IMR-90 (cell line): ENCODE measurements around the gene TSGA10IP. TPM values are rescaled to one million over a fixed set of nuclear protein-coding genes. Genes with fewer than 3 reads are reported as not detected.

Experiments used
- ATAC-seq: fragments of 200-7000 bp; cut with Tn5 transposase; 2 replicates; pipeline ENCODE4 v1.9.1; 2020; ENCODE audit warnings: low read depth, mild to moderate bottlenecking, moderate library complexity
- BruUV-seq: library from RNA; stranded (reverse); fragments of 400-500 nt; replicated peaks from 2 replicates; lab custom pipeline; 2021; lab: Mats Ljungman, UMichigan
- CTCF ChIA-PET: fragments of 300-600 bp; formaldehyde crosslinking; extraction: SDS; loops from one replicate; lab custom pipeline; 2021; ENCODE audit warnings: antibody characterized with exemption; lab: Yijun Ruan, JAX
- POLR2A ChIA-PET: fragments of 300-600 bp; sonication (Branson Sonifier 250); formaldehyde crosslinking; loops from one replicate; lab custom pipeline; 2022; ENCODE audit warnings: antibody characterized with exemption; ENCODE audit not compliant: unreplicated experiment; lab: Charles Lee
- DNase-seq: peaks from one replicate; pipeline ENCODE4 v3.0.0; 2013
- H2AFZ ChIP-seq: replicated peaks from 2 replicates; pipeline ENCODE3; 2013; ENCODE audit warnings: low read length, mild to moderate bottlenecking; ENCODE audit not compliant: poor library complexity
- H2AK5ac ChIP-seq: 2 replicates; pipeline ENCODE4 v1.6.1; 2013; ENCODE audit warnings: low read depth, low read length, inconsistent platforms
- H2AK9ac ChIP-seq: replicated peaks from 2 replicates; pipeline ENCODE3; 2013; ENCODE audit warnings: mild to moderate bottlenecking, low read depth, low read length, moderate library complexity; ENCODE audit not compliant: poor library complexity
- H2BK120ac ChIP-seq: 2 replicates; pipeline ENCODE4 v1.6.1; 2013; ENCODE audit warnings: low read depth, low read length, inconsistent platforms
- H2BK15ac ChIP-seq: 3 replicates; pipeline ENCODE4 v1.6.1; 2013; ENCODE audit warnings: low read depth, low read length, inconsistent platforms
- H2BK20ac ChIP-seq: 2 replicates; pipeline ENCODE4 v1.6.1; 2013; ENCODE audit warnings: low read depth, mild to moderate bottlenecking, inconsistent platforms, low read length, moderate library complexity
- H2BK5ac ChIP-seq: 2 replicates; pipeline ENCODE4 v1.6.1; 2013; ENCODE audit warnings: mild to moderate bottlenecking, low read depth, low read length, inconsistent platforms; ENCODE audit not compliant: poor library complexity, severe bottlenecking
- H3K14ac ChIP-seq: replicated peaks from 2 replicates; pipeline ENCODE4 v1.6.1; 2013; ENCODE audit warnings: low read depth, low read length, inconsistent platforms
- H3K18ac ChIP-seq: 2 replicates; pipeline ENCODE4 v1.6.1; 2013; ENCODE audit warnings: low read depth, low read length, control low read depth
- H3K23ac ChIP-seq: 2 replicates; pipeline ENCODE4 v1.6.1; 2013; ENCODE audit warnings: low read depth, low read length, inconsistent platforms
- H3K27ac ChIP-seq: 2 replicates; pipeline ENCODE4 v1.5.1; 2013; ENCODE audit warnings: mild to moderate bottlenecking, control low read depth, low read length; ENCODE audit not compliant: insufficient read depth
- H3K27me3 ChIP-seq: 2 replicates; pipeline ENCODE4 v1.6.1; 2013; ENCODE audit warnings: low read length; ENCODE audit not compliant: control insufficient read depth, insufficient read depth
- H3K36me3 ChIP-seq: 2 replicates; pipeline ENCODE4 v1.6.1; 2013; ENCODE audit warnings: low read length, mixed read lengths; ENCODE audit not compliant: control insufficient read depth, insufficient read depth
- H3K4ac ChIP-seq: 2 replicates; pipeline ENCODE4 v1.6.1; 2013; ENCODE audit warnings: low read depth, low read length, inconsistent platforms
- H3K4me1 ChIP-seq: 2 replicates; pipeline ENCODE4 v1.6.1; 2013; ENCODE audit warnings: low read length, mixed read lengths; ENCODE audit not compliant: control insufficient read depth, insufficient read depth
- H3K4me2 ChIP-seq: 2 replicates; pipeline ENCODE4 v1.6.1; 2013; ENCODE audit warnings: low read depth, mild to moderate bottlenecking, control low read depth, low read length, moderate library complexity
- H3K4me3 ChIP-seq: 2 replicates; pipeline ENCODE4 v1.5.1; 2013; ENCODE audit warnings: low read depth, mild to moderate bottlenecking, control low read depth, low read length, moderate library complexity; ENCODE audit not compliant: insufficient read depth
- H3K56ac ChIP-seq: 2 replicates; pipeline ENCODE4 v1.6.1; 2013; ENCODE audit warnings: low read length, inconsistent platforms; ENCODE audit not compliant: insufficient read depth; ENCODE audit errors: extremely low read depth
- H3K79me1 ChIP-seq, 2 experiments: 2 replicates each; pipeline ENCODE4 v1.6.1; 2013; ENCODE audit warnings: low read length in 2 of 2, inconsistent platforms in 1 of 2, low read depth in 1 of 2
- H3K9ac ChIP-seq: 2 replicates; pipeline ENCODE4 v1.6.1; 2013; ENCODE audit warnings: low read depth, low read length, control low read depth
- H3K9me1 ChIP-seq: 2 replicates; pipeline ENCODE4 v1.6.1; 2013; ENCODE audit warnings: low read length, inconsistent platforms; ENCODE audit not compliant: insufficient read depth
- H3K9me3 ChIP-seq: 2 replicates; pipeline ENCODE4 v1.6.1; 2013; ENCODE audit warnings: low read length; ENCODE audit not compliant: control insufficient read depth, insufficient read depth
- H4K20me1 ChIP-seq: 2 replicates; pipeline ENCODE4 v1.6.1; 2013; ENCODE audit warnings: low read length, inconsistent platforms; ENCODE audit not compliant: insufficient read depth
- H4K5ac ChIP-seq: 2 replicates; pipeline ENCODE4 v1.6.1; 2013; ENCODE audit warnings: mild to moderate bottlenecking, low read depth, low read length, control low read depth
- H4K8ac ChIP-seq, 2 experiments: 2 replicates each; pipeline ENCODE4 v1.6.1; 2013; ENCODE audit warnings: low read depth in 2 of 2, low read length in 2 of 2, control low read depth in 1 of 2, inconsistent platforms in 1 of 2
- H4K91ac ChIP-seq: 2 replicates; pipeline ENCODE4 v1.6.1; 2013; ENCODE audit warnings: low read depth, low read length, inconsistent platforms; ENCODE audit not compliant: insufficient read depth
- CEBPB ChIP-seq: IDR thresholded peaks from 2 replicates; pipeline ENCODE4 v1.6.1; 2012; ENCODE audit warnings: low read depth, low read length, improper control_type of control experiment
- CHD1 ChIP-seq: IDR thresholded peaks from 2 replicates; pipeline ENCODE4 v1.6.1; 2012; ENCODE audit warnings: low read depth, low read length, improper control_type of control experiment
- ELK1 ChIP-seq: fragments of 150-350 bp; IDR thresholded peaks from 2 replicates; pipeline ENCODE4 v1.6.1; 2016; ENCODE audit warnings: low read depth, mild to moderate bottlenecking, low read length, moderate library complexity, borderline replicate concordance
- FOS ChIP-seq: fragments of 150-350 bp; IDR thresholded peaks from 2 replicates; pipeline ENCODE4 v1.6.1; 2016; ENCODE audit warnings: low read depth, low read length
- MAFK ChIP-seq: IDR thresholded peaks from 2 replicates; pipeline ENCODE4 v1.6.1; 2012; ENCODE audit warnings: low read depth, low read length, improper control_type of control experiment
- MAZ ChIP-seq: IDR thresholded peaks from 2 replicates; pipeline ENCODE4 v1.6.1; 2012; ENCODE audit warnings: low read depth, mild to moderate bottlenecking, low read length, improper control_type of control experiment, moderate library complexity, borderline replicate concordance
- MXI1 ChIP-seq: IDR thresholded peaks from 2 replicates; pipeline ENCODE4 v1.6.1; 2012; ENCODE audit warnings: low read depth, mild to moderate bottlenecking, low read length, moderate library complexity, borderline replicate concordance
- NFE2L2 ChIP-seq: fragments of 150-350 bp; IDR thresholded peaks from 2 replicates; pipeline ENCODE4 v1.6.1; 2016; ENCODE audit warnings: low read depth, mild to moderate bottlenecking, low read length
- POLR2A ChIP-seq: IDR thresholded peaks from 2 replicates; pipeline ENCODE4 v1.6.1; 2012; ENCODE audit warnings: mild to moderate bottlenecking, low read depth, low read length
- RAD21 ChIP-seq: IDR thresholded peaks from 2 replicates; pipeline ENCODE4 v1.6.1; 2012; ENCODE audit warnings: low read length, improper control_type of control experiment
- RCOR1 ChIP-seq: IDR thresholded peaks from 2 replicates; pipeline ENCODE4 v1.6.1; 2012; ENCODE audit warnings: mild to moderate bottlenecking, low read length, improper control_type of control experiment; ENCODE audit not compliant: insufficient replicate concordance
- RFX5 ChIP-seq: IDR thresholded peaks from 2 replicates; pipeline ENCODE4 v1.8.0; 2012; ENCODE audit warnings: low read depth, mild to moderate bottlenecking, low read length, moderate library complexity
- SMC3 ChIP-seq: fragments of 150-350 bp; IDR thresholded peaks from 2 replicates; pipeline ENCODE4 v1.6.1; 2016; ENCODE audit warnings: low read depth, mild to moderate bottlenecking, antibody characterized with exemption, low read length, moderate library complexity
- USF2 ChIP-seq: fragments of 150-350 bp; IDR thresholded peaks from 2 replicates; pipeline ENCODE4 v1.6.1; 2017; ENCODE audit warnings: mild to moderate bottlenecking, antibody characterized with exemption, low read length, low read depth
- WGBS, 2 experiments: methylation state at CpG; one replicate each; pipeline versions ENCODE4 v1.1.5 to v1.1.7; 2013; ENCODE audit warnings: missing lambda C conversion rate in 2 of 2; ENCODE audit not compliant: insufficient read length in 1 of 2; ENCODE audit errors: extremely low coverage in 2 of 2; 5-methylcytosine and 5-hydroxymethylcytosine counted together
- dilution Hi-C: fragments of 300-500 bp; cut with HindIII; formaldehyde crosslinking; loops from one replicate; pipeline ENCODE4 v1.14.3; 2018; ENCODE audit warnings: low sequenced_read_pairs; ENCODE audit not compliant: unreplicated experiment
- in situ Hi-C: fragments of 300-500 bp; cut with MboI; formaldehyde crosslinking; loops from 3 replicates; pipeline ENCODE4 v1.14.3; 2019; ENCODE audit warnings: low sequenced_read_pairs, inconsistent platforms, mixed read lengths
- intact Hi-C: fragments of 100-400 bp; cut with micrococcal nuclease; formaldehyde crosslinking; loops from 2 replicates; pipeline ENCODE4 v1.10.0; 2022
- polyA plus RNA-seq, 3 experiments: library from polyadenylated mRNA; depleted of rRNA; stranded (reverse); fragments of >200 nt; gene quantifications; 2 replicates each; pipeline ENCODE4 v1.2.3, GENCODE V29; 2012; ENCODE audit warnings: low replicate concordance in 1 of 3
- total RNA-seq: library from RNA; depleted of rRNA; stranded (reverse); fragments of >200 nt; gene quantifications from 2 replicates; pipeline ENCODE4 v1.2.3, GENCODE V29; 2012

TSGA10IP gene
- total and polyA plus RNA-seq, 2 of the 4 experiments (the other 2 are of a cell fraction) = 0.21 TPM; not detected in 1

DNA sequence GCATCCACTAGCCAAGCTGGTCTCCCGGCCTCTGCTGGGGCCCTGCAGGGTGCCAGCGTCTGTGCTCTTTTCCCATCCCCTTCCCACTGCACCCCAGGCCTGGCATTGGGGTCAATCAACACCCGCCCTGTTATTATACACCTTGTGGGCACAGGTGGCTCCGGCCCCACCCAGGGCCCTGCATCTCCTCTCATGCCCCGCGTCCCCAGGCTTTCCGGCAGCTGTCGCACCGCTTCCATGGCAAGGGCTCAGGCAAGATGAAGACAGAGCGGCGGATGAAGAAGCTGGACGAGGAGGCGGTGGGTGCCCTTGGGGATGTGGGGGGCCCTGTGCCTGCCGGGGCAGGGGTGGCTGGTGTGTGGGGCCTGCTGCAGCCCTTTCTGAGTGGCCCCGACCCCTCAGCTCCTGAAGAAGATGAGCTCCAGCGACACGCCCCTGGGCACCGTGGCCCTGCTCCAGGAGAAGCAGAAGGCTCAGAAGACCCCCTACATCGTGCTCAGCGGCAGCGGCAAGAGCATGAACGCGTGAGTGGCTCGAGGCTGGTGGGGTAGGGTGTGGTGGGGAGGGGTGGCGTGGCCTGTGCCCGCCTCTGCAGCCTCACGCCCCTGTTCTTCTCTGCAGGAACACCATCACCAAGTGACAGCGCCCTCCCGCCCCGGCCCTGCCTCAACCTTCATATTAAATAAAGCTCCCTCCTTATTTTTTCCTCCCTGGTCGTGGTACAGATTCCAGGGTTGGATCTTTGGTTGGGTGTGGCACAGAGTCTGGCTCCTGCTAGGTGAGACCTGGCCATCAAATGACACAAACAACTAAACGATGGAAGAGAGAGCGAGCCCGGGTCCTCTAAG lies 33.3 kb downstream of the TSGA10IP start:
- WGBS, 2 experiments = 100% methylated on average over 4 of the region's 34 CpGs; no CpG with 5 or more reads in 1 of the 2 experiments

More for the DNA sequence above, 33.3 kb downstream of the TSGA10IP start:
- Histone ChIP-seq H3K9me3 (no peaks in the 10 kb centered on the region), H2BK120ac (no peak overlapping the region), H3K79me1 (peaks cover 0 to 8% of the 10 kb centered on the region in 2 experiments; a peak in 1 of 4 replicates), H3K56ac (no peak overlapping the region), H2BK15ac (no peak overlapping the region), H3K36me3 (peaks cover 41% of the 10 kb centered on the region), H3K4me2 (no peak overlapping the region), H3K27ac (no peak overlapping the region), H3K9ac (no peak overlapping the region), H4K91ac (no peak overlapping the region), H3K27me3 (no peaks in the 10 kb centered on the region), H2BK20ac (no peak overlapping the region), H3K9me1 (no peaks in the 10 kb centered on the region), H4K8ac (no peak overlapping the region), H3K14ac (no peak overlapping the region), H3K23ac (no peak overlapping the region), H3K4me1 (no peaks in the 10 kb centered on the region), H2BK5ac (no peak overlapping the region), H2AK5ac (no peak overlapping the region), H3K4ac (no peak overlapping the region), H4K20me1 (no peaks in the 10 kb centered on the region), H2AFZ (no peak overlapping the region), H2AK9ac (no peak overlapping the region), H3K4me3 (no peak overlapping the region), H4K5ac (no peak overlapping the region), H3K18ac (no peak overlapping the region)
- ATAC-seq (no peak), DNase-seq (no peak)
- in situ Hi-C loops (no loop called here), dilution Hi-C loops (no loop called here), intact Hi-C loops (no loop called here)
- BruUV-seq = no TSS peak
- CTCF ChIA-PET = no interaction called here
- POLR2A ChIA-PET = no interaction called here
- TF ChIP-seq USF2 = no peak
- TF ChIP-seq FOS = no peak
- TF ChIP-seq SMC3 = no peak
- TF ChIP-seq NFE2L2 = no peak
- TF ChIP-seq MXI1 = no peak
- TF ChIP-seq POLR2A = no peak
- TF ChIP-seq MAZ = no peak
- no peak for TF ChIP-seq CEBPB
- TF ChIP-seq RAD21 = no peak
- no peak for TF ChIP-seq ELK1
- no peak for TF ChIP-seq MAFK
- no peak for TF ChIP-seq RCOR1
- no peak for TF ChIP-seq CHD1
- TF ChIP-seq RFX5 = no peak
